Pancreas (tissue), 10 donors: Measurements from ENCODE around the gene MCRIP2. TPM values are rescaled to one million over a fixed set of nuclear protein-coding genes. Genes with fewer than 3 reads are reported as not detected.

ENCODE experiments used
- ATAC-seq, 4 donors: fragments of 200-7000 bp; cut with Tn5 transposase; one replicate each; pipeline versions ENCODE4 v1.8.0 to v1.9.1; 2020; ENCODE audit warnings: mild to moderate bottlenecking in 4 of 4, moderate library complexity in 4 of 4
- DNase-seq, 6 donors: peaks; one replicate each; pipeline ENCODE4 v3.0.0-alpha.2; 2020
- FAIRE-seq: peaks from 2 replicates; lab custom pipeline; 2012; peaks lifted over from hg19 to GRCh38; lab: Jason Lieb, UNC
- H3K27ac ChIP-seq, 4 donors: fragments of 200-600 bp; sonication (generic); 1 replicate in 3 of 4; 2 replicates in 1 of 4; pipeline versions ENCODE4 v1.5.0 to v1.8.0; 2020
- H3K27me3 ChIP-seq, 4 donors: fragments of 200-600 bp; one replicate each; pipeline ENCODE4 v1.8.0; 2021
- H3K36me3 ChIP-seq, 3 donors: fragments of 200-600 bp; sonication (generic) in 1 of 3; one replicate each; pipeline versions ENCODE4 v1.5.0 to v1.8.0; 2020 to 2021
- H3K4me1 ChIP-seq, 3 donors: fragments of 200-600 bp; one replicate each; pipeline ENCODE4 v1.8.0; 2021
- H3K4me3 ChIP-seq, 4 donors: fragments of 200-600 bp; sonication (generic) in 2 of 4; one replicate each; pipeline versions ENCODE4 v1.5.0 to v1.8.0; 2020 to 2021
- H3K9me3 ChIP-seq, 4 donors: fragments of 200-600 bp; one replicate each; pipeline ENCODE4 v1.8.0; 2021
- CTCF ChIP-seq, 4 donors: fragments of 200-600 bp; sonication (generic) in 3 of 4; IDR thresholded peaks; one replicate each; pipeline versions ENCODE4 v1.5.0 to v1.8.0; 2021; ENCODE audit warnings: antibody characterized with exemption in 4 of 4
- WGBS, 2 donors: extraction: QIAGEN DNeasy Blood & Tissue Kit; methylation state at CpG; one replicate each; pipeline ENCODE4 v1.1.7; 2013; 5-methylcytosine and 5-hydroxymethylcytosine counted together
- intact Hi-C, 3 donors: fragments of 100-400 bp; cut with DNase I; formaldehyde crosslinking; loops; one replicate each; pipeline versions ENCODE4 v1.11.1 to v1.14.2; 2022
- polyA plus RNA-seq, 2 donors: library from polyadenylated mRNA; stranded (reverse); fragments of 200-250 nt; gene quantifications; one replicate each; pipeline ENCODE4 v1.2.3, GENCODE V29; 2013
- total RNA-seq, 6 donors: library from RNA; stranded (reverse); fragmentation: NEBNext Ultra II Directional in 4 of 6; extraction: Animal tissue kit (Norgen Biotek cat#: 25700) in 4 of 6; gene quantifications; one replicate each; pipeline versions ENCODE4 v1.2.1 to v1.2.4, GENCODE V29; 2021 to 2023
- donor health status: healthy with polysubstance abuse.
- donor health status: DM: no; HTN: no; CAD: no; lungs with moderate emphysema.
- donor health status: DM: no; HTN: no; CAD: no.
- donor health status: control.
- donor health status: control.
- donor health status: Bipolar disorder and iron deficiency.
- donor health status: DM: yes; HTN: yes; CAD: no.
- donor health status: DM: no; HTN: no; CAD: no.
- donor health status: DM: no; HTN: no; CAD: no.
- donor health status: DM: yes; HTN: yes; CAD: no.

MCRIP2 gene
- total and polyA plus RNA-seq, 8 donors = 19.0 to 89.3 (median 27.7) TPM

GRCh38 chr16:629185-629832 is 12.3 kb upstream of the MCRIP2 start:
- H3K27me3 ChIP-seq = no peaks in the 10 kb centered on the region
- DNase-seq (peak in 2 of 6 donors; percentile 21 to 83), FAIRE-seq (no peak), ATAC-seq (peak in 2 of 4 donors; percentile 2 to 3)
- intact Hi-C loops = no loop called here
- peaks cover 0 to 43% (median 11%) of the 10 kb centered on the region in 3 donors for H3K36me3 ChIP-seq
- WGBS, 2 donors = 82 to 87% methylated on average over 27 to 29 of the region's 29 CpGs
- no peak for TF ChIP-seq CTCF (IDR thresholded peaks at IDR 0.05)
- no peak overlapping the region for H3K27ac ChIP-seq
- H3K4me1 ChIP-seq = peaks cover 3 to 6% (median 5%) of the 10 kb centered on the region in 3 donors
- H3K4me3 ChIP-seq = no peak overlapping the region
- no peaks in the 10 kb centered on the region for H3K9me3 ChIP-seq

DNA sequence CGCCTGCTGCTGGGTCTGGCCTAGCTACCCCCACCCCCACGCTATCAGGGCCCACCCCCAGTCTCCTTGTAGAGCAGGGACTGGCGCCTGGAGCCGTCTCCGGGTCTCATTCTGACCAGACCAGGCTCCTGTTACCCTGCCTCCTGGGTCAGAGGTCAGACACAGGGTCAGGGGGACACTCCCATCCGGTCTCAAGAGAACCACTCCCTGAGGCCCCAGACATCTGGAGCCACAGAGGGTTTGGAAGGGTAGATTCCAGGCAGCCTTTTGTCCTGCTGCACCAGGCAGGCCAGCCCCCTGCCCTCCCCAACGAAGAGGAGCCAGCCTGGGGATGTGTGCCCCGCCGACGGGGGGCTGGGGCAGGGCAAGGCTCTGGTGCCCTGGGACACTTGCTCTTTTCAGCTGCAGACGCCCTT is 11.8 kb upstream of the MCRIP2 start:
- H3K27me3 ChIP-seq = no peaks in the 10 kb centered on the region
- H3K27ac ChIP-seq = no peak overlapping the region
- FAIRE-seq (no peak), ATAC-seq (no peak), DNase-seq (peak in 1 of 6 donors; percentile 29)
- intact Hi-C loops = no loop called here
- H3K4me1 ChIP-seq = peaks cover 3 to 6% (median 5%) of the 10 kb centered on the region in 3 donors
- H3K36me3 ChIP-seq = peaks cover 0 to 43% (median 11%) of the 10 kb centered on the region in 3 donors
- no peak overlapping the region for H3K4me3 ChIP-seq
- whole genome bisulfite sequencing, 2 donors = 72 to 78% methylated on average over 11 of the region's 11 CpGs
- no peak for TF ChIP-seq CTCF (IDR thresholded peaks at IDR 0.05)
- no peaks in the 10 kb centered on the region for H3K9me3 ChIP-seq

- no peak for FAIRE-seq
- Histone ChIP-seq H3K36me3 (peaks cover 0 to 42% (median 11%) of the 10 kb centered on the region in 3 donors), H3K4me1 (peaks cover 3 to 6% (median 5%) of the 10 kb centered on the region in 3 donors), H3K27ac (no peak overlapping the region), H3K4me3 (no peak overlapping the region), H3K27me3 (no peaks in the 10 kb centered on the region), H3K9me3 (no peaks in the 10 kb centered on the region)
- ATAC-seq = peak in 3 of 4 donors; percentile 4 to 6 (median 5)
- TF ChIP-seq CTCF (IDR thresholded peaks at IDR 0.05) = no peak
- 60 to 67% methylated on average over 29 of the region's 29 CpGs for WGBS, 2 donors
- intact Hi-C loops = no loop called here
- peak in 3 of 6 donors; percentile 15 to 81 (median 51) for DNase-seq
Measured at GRCh38 chr16:630249-630814, 11.3 kb upstream of the MCRIP2 start.

DNA sequence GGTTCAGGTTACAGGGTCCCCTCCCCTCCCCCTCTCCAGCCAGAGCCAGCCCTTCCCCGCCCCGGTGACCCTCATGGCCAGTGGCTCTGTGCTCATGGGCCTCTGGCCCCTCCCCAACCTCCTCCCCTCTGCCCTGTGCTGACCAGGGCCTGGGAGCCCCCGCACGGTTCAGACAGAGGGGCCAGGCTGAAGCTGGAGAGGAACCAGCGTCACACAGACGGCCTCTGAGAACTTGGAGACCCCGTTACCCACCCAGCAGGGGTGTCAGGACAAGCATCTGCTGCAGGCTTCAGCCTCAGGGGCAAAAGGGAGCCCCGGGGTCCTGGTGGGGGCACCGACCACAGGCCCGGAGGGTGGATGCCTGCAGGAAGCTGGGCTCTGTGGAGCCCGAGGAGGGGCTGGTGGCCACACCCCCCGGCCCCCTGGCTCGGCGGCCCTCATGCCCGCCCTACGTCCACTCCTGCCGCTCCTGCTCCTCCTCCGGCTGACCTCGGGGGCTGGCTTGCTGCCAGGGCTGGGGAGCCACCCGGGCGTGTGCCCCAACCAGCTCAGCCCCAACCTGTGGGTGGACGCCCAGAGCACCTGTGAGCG is 10.7 kb upstream of the MCRIP2 start, which contains the start of gene WFIKKN1:
TSS of gene WFIKKN1 (plus strand) at position 171 of the 591 bp plus-strand sequence. CDS start at position 440, 269 bp downstream.
- H3K9me3 ChIP-seq = no peaks in the 10 kb centered on the region
- H3K27me3 ChIP-seq = no peaks in the 10 kb centered on the region
- ATAC-seq (peak; percentile 6 to 51 (median 28)), FAIRE-seq (no peak), DNase-seq (peak; percentile 58 to 92 (median 77))
- H3K36me3 ChIP-seq = peaks cover 0 to 36% (median 10%) of the 10 kb centered on the region in 3 donors
- 4 to 6% methylated on average over 20 to 23 of the region's 23 CpGs for WGBS, 2 donors
- intact Hi-C loops = no loop called here
- no peak within 1 kb of the TSS for H3K4me3 ChIP-seq
- H3K4me1 ChIP-seq = peaks cover 3 to 6% (median 5%) of the 10 kb centered on the region in 3 donors
- no peak within 1 kb of the TSS for H3K27ac ChIP-seq
- no peak for TF ChIP-seq CTCF (IDR thresholded peaks at IDR 0.05)
